ENCODE results near the gene ZMYND19.

DNA sequence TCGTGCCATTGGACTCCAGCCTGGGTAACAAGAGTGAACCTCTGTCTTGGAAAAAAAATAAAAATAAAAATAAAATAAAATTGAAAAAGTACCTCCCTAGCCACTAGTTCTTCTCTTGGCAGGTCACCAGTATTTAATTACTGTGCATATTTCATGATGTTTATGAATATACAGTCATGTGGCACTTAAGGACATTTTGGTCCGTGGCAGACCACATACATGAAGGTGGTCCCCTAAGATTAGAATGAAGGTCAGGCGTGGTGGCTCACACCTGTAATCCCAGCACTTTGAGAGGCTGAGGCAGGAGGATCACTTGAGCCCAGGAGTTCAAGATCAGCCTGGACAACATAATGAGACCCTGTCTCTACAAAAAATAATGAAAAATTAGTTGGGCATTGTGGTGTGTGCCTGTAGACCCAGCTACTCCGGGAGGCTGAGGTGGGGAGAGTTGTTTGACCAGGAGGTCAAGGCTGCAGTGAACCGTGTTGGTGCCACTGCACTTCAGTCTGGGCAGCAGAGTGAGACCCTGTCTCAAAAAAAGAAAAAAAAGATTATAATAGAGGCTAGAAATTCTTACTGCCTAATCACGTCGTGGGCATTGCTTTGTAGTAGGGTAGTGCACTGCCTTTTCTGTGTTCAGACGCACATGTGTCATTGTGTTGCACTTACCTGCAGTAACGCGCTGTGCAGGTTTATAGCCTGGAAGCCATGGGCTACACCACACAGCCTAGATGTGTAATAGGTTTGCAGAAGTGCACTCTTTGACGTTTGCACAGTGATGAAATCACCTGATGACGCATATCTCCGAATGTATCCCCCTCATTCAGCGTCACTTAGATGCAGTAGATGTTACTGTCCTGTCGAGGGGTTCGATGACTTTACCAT is 41.3 kb upstream of the ZMYND19 start:
- TF ChIP-seq, protein P1, sequence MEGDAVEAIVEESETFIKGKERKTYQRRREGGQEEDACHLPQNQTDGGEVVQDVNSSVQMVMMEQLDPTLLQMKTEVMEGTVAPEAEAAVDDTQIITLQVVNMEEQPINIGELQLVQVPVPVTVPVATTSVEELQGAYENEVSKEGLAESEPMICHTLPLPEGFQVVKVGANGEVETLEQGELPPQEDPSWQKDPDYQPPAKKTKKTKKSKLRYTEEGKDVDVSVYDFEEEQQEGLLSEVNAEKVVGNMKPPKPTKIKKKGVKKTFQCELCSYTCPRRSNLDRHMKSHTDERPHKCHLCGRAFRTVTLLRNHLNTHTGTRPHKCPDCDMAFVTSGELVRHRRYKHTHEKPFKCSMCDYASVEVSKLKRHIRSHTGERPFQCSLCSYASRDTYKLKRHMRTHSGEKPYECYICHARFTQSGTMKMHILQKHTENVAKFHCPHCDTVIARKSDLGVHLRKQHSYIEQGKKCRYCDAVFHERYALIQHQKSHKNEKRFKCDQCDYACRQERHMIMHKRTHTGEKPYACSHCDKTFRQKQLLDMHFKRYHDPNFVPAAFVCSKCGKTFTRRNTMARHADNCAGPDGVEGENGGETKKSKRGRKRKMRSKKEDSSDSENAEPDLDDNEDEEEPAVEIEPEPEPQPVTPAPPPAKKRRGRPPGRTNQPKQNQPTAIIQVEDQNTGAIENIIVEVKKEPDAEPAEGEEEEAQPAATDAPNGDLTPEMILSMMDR (IDR thresholded peaks at IDR 0.05), result no peak
- no peak for TF ChIP-seq POLR2A (IDR thresholded peaks at IDR 0.05)
